ENCODE data around the gene B3GALNT1.
"Not testable (repeated sequence)": the region's sequence is repeated elsewhere in the genome, so short reads cannot be mapped to it uniquely, and the experiment has no call there.

Gene B3GALNT1

DNA sequence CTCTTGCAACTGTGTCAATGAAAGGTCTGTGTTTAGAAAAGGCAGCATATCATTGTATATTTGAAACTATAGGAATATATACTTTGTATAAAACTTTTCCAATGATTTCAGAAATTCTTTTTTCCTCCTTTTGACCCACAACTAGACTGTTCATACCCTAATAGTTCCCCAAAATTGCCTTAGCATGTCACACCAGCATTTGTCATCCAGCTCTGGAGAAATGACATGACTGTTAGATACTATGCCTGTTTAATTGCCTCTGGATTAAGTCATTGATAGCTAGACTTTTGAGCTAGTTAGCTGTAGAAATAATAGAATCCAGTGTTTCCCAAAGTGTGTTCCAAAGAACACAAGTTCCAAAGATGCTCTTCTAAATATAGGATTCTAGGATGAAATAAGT lies 32.4 kb downstream of the B3GALNT1 start:
- no peak for DNase-seq

DNA sequence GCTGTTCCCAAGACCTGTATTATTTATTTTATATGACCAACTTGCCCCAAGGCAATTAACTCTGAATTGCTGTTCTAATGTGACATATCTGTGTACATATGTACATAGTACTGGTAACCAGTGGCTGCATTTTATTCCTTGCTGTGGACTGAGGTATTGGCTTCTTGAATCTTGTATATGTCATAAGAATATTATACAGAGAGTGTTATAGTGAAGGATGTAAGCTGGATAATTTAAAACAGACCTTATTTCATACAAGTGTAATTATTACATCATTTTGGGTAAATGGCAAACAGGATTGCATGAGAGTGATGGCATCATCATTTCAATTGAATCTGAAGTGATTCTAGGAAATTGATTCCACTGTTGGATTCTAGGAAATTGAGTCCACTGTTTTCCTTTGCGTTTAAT lies 32.9 kb downstream of the B3GALNT1 start:
- no peak for DNase-seq

DNA sequence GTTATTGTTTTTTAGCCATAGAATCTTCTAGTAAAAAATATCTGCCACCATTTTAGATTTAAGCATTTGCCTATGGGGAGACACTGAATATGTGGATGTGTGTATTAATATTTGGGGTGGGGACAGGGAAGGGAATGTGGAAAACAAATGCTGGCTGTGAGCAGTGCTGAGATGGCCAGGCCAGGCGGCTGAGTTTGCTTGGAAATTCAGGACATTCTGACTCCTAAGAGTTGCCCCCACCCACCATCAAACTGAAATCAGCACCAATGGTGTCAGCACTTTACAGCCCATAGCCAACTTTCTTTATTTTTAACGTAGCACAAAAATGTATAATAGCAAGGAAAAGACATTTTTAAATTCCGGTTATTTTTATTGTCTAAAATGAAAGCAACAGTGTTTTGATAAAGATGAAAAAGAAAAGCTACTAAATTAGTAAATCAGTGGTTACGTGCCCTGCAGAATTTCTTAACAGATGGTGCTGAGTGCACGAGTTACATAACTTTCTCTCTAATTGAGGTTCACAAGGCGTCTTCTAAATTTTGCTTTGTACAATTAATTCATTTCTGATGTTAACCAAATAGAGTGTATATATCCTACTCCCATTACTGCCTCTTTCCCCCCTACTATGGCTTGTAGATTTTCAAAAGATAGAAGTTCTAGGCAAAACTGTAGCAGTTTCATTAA lies 34.0 kb downstream of the B3GALNT1 start:
- no peak for DNase-seq

DNA sequence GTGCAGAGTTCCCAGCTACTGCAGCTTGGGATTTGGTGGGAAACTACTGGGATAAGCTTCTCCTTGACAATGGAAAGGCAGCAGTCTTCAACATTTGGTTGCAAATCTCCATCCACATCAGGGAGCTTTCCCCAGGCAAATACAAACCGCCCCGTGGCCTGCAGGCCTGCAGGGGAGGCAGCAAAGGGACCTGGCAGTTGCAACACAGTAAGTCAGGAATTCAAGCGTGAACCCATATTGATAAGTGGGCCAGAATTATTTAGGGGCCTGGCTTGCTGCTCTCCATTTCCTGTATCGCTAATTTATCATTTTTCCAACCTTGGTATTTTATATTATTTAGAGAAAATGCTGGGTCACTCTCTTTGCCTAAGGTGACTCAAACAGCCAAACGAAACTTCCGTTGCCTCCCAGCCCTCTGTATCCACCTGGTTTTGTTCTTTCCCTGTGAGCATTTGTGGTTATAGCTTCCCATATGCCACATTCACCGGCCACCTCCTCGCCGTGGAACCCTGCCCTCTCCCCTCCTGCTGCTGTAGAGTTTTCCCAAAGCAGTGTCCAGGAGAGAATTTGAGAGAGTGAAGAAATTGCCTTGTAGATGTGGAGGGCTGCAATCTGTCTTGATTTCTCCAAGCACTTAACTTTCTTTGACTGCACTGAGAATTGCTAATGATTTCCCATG lies 34.8 kb downstream of the B3GALNT1 start:
- no peak for DNase-seq

DNA sequence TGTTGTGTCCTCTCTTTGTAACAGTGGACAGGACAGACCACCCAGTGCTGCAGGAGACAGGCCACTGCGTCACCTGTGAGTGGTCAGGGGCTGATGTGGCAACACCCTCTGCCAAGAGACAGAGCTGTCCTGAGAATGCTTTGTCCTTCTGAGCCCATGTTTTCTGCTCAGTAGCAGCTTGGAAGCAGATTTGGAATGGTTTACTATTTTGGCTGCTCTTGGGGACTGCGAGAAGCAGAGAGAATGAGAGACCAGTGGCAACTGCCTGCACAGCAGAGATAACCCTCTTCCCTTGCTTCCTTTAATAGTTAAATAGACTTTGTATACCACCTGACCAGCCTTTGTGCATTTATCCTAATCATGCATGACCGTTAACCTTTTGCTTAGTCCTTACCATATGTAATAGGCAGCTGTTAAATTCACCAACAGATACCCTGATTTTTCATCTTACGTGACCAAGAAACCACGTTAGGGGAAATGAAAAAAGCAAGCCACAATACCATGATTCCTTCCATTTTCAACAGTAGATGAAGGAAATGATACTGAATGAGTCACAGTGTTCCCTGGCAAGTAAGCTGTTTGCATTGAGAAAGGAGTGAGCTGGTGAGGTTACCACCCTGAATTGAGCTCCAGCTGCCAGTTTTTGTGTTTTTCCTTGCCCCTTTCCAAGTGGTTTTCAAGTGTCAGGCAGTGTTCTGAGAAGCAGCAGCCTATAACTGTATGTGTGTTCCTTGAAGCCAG lies 35.5 kb downstream of the B3GALNT1 start:
- DNase-seq = no peak

DNA sequence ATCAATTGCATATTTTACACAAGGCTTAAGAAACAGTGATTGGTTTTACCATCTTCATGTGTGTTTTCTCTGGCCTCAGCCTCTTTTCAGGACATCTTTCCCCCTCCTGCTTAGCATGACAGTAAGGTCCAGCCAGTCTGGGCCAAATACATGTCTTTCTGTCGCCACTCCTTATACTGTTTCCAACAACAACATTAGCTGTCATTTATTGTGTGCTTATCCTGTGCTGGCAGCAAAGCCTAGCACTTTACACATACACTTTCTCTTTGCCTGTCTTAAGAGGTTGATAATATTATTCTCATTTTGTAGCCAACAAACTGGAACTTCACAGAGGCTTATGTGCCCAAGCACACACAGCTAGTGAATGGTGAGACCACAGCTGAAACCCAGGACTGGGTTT lies 37.8 kb downstream of the B3GALNT1 start:
- DNase-seq = no peak

DNA sequence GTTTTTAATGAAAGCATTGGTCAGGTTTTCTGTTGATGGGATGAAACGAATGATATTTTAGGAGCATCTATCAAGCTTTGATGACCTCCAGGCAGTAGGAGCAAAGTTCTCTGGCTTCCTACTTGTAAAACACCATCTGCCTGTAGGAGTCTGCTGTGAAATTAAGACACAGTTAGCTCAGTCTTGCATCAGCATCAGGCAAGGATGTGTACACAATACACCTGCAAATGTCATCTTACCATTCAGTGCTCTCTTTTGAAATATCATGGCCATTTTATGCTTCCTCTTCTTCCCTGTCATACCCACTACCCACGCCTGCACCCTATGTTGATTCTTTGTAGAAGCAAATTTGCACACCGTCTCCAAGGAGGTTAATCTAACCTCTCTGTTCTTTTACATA lies 38.2 kb downstream of the B3GALNT1 start:
- no peak for DNase-seq

DNA sequence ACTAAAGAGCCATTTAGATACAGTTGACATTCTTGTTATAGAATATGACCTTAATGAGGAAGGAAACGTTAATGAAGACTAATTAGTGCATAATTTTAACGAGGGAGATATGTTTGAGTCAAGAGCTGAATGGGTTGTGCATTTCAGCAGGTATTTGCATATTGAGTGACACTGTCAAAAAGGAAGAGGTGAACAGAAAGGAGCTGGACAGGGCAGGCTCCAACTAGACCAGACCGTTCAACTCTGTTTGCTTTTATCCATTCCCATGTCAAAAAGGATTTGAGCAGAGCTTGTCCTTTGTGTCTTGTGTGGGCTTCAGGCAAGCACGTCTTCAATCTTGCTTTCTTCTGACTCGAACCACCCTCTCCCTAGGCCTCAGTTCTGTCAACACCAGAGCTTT lies 40.7 kb downstream of the B3GALNT1 start:
- DNase-seq = no peak

DNA sequence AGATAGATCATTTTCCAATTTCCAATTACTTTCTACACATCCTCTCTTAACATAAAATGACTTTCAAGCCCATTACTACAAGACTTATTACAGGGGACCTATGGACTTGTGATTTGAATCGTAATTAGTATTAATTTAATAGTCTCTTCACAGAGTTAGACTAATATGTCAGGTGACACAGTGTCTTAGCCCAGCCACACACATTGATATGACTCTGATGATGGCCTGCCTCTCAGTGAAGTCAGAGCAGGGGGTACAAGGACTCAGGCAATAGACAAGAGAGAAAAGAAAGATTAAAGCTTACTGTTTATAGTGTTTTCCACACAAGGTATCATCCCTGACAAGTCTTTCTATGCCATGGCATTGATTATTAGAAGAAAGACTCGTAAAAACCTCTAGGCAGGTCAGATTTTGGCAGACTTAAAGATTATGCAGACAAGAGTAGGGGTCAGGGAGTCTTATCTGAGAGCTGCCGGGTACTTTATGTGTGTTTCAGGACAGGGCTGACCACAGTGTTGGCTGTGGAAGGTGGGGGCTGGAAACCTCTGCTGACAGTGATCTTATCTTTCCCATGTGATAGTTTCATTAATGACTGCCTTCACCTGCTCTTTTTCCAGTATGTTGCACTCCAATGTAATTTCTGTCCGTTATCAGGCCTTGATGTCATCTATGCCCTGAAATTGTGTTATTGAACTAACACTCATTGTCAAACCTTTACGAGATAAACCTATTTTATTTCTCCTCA lies 50.1 kb downstream of the B3GALNT1 start:
- no peak for DNase-seq

DNA sequence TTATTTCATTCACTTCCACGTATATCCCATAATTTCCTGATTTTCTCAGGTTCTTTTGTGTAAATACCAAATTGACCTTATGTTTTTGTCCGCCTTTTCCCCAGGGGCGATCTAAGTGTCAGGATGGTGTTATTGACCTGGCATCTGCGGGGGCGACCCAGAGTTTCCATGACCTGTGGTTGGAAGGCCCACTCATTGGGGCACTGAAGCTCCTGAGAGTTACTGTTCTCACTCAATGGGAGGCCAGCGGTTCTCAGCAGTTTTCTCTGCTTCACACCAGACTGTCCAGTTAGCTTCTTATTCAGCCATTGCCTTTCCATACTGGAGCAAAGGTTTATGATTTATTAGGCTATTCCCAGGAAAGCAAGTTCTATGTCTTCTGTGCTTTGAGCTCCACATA lies 53.3 kb downstream of the B3GALNT1 start:
- no peak for DNase-seq

DNA sequence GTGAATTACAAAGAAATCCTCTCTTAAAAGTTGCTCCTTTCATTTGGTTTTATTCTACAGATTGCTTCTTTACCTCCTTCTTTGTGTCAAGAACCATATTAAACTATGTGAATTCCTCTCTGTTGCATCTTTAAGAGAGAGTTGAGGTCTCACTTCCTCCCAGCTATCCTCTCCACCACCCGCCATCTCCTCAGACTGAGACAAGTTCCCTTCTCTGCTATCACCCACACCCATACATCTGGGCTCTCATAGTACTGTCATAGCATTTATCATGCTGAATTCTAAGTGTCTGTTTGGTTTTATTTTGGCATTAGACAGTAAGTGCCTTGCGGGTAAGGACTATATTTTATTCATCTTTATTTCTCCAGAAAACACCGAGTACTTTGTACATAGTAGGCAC lies 54.2 kb downstream of the B3GALNT1 start:
- DNase-seq = no peak

DNA sequence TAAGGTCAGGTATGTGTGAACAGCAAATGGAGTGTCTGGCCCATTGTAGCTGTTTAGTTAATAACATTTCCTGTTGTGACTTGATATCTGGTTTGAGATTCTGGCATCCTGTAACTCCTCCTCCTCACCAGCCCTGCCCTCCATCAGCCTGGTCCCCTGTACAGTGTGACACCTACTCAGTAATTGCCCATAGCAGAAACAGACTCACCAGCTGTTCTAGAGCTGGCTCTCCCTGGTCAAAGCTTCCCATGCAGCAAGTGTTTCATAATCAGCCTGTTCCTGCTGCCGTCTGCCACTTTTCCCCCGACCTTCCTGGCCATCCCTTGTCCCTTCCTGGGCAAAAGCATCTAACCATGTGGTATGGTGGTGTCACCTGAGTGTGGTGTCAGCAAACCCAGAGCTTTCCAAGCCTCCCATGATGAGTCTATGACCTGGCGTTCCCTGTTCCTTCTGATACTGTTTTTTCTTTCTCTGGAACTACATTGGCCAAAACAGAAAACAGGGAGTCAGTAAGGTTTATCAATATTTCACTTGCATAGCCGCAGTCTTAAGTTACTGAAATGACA lies 55.4 kb downstream of the B3GALNT1 start:
- no peak for DNase-seq

DNA sequence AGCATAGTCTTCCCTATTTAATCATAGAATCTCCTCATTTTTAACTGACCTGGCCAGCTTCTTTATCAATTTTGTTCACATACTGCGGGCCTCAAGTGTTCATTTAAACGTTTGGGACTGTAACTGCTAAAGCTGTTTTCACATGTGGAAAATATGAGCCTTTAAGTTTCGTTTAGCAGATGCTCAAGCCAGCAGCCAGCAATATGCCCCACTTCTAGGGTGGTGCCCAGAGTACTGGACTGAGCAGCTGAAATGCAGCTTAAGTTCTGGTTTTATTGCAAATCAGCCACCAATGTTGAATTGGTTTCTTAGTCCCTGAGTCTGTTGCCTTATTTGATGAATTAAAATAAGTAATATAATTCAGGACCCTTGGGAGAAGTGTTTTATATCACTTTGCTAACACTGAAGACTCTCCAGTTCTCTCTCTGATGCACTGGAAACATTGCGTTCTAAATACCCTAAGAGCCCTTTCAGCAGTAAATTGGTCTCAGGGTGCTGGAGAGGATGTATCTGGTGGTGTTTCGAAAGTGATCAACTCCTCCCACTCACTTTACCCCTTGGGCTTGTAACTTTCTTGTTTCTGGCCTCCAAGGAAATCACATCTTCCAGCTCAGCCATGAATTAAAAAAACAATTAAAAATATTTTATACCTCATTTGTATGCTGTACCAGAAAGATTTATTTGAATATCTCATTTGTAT lies 61.7 kb downstream of the B3GALNT1 start:
- no peak for DNase-seq

DNA sequence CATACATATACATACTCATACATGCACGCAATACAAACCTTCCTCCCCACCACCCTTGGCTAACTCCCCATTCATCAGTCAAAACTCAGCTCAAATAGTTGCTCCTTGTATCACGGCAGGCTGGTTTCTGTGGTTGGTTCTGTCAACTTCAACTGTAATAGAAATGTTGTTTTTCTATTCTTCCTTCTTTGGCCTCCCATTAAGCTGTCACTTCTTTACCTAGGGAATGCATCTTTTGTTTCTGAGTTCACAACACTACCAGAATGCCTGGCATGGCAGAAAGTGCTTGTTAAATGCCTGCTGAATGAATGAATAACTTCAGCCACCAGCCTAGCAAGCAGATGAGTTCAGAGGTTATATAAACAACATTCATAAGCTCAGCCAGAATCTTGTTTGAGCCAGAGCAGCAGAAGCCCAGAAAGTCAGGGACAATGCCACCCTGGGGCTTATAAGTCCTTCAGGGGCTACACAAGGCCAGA lies 63.1 kb downstream of the B3GALNT1 start:
- DNase-seq = no peak

DNA sequence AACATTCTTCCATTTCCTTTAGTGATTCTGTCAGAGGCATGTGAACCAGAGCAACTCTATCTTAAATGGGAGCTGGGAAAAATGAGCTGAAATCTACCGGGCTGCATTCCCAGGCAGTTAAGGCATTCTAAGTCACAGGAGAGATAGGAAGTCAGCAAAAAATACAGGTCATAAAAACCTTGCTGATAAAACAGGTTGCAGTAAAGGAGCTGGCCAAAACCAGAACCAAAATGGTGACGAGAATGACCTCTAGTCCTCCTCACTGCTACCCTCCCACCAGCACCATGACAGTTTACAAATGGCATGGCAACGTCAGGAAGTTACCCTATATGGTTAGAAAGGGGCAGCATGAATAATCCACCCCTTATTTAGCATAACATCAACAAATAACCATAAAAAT lies 66.4 kb downstream of the B3GALNT1 start:
- no peak for DNase-seq

DNA sequence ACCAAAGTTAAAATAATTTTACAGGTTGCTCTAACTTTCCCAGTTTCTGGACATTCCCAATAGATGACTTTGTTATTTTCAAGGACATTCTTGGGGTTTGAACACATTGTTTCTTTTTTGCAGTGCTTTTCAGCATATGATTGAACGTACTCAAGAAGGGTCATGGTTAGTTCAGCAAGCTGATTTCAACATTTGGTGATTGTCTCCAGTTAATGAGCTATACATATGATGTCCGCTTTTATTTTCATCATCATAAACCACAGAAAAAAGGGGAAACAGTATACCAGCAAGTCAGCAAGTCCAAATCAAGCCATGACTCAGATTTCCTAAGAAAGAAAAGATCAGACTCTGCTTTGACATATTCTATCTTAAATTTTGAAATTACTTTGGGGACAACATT lies 69.4 kb downstream of the B3GALNT1 start:
- no peak for DNase-seq

DNA sequence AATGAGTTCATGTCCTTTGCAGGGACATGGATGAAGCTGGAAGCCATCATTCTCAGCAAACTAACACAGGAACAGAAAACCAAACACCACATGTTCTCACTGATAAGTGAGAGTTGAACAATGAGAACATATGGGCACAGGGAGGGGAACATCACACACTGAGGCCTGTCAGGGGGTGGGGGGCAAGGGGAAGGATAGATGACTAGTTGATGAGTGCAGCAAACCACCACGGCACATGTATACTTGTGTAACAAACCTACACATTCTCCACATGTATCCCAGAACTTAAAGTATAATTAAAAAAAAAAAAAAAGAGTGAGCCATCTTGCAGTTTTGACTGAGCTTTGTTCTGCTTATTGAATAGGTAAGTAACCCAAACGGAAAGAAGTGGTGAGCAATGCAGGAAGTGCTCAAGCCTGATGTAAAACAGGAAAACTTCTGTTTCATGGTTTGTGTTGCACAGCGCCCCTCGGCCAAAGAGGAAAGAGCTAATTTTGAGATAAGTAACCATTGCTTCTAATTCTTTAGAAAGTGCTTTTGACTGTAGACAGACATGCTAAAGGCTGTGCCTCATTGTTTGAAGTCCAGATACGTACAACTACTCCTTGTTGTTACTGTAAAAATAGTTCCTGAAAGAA lies 70.1 kb downstream of the B3GALNT1 start:
- not testable (repeated sequence) for DNase-seq
